HUES48 (cell line): ENCODE data around the gene LRSAM1.

Experiments
- H3K27ac ChIP-seq: one replicate; pipeline ENCODE4 v1.7.0; 2013; ENCODE audit warnings: low read depth, low read length, inconsistent platforms
- H3K27me3 ChIP-seq: 2 replicates; pipeline ENCODE4 v1.6.1; 2013; ENCODE audit warnings: mild to moderate bottlenecking, low read length; ENCODE audit not compliant: control insufficient read depth, insufficient read depth
- H3K36me3 ChIP-seq: 2 replicates; pipeline ENCODE4 v1.6.1; 2013; ENCODE audit warnings: low read length; ENCODE audit not compliant: control insufficient read depth, insufficient read depth
- H3K4me1 ChIP-seq: 2 replicates; pipeline ENCODE4 v1.6.1; 2013; ENCODE audit warnings: mild to moderate bottlenecking, low read length; ENCODE audit not compliant: control insufficient read depth, insufficient read depth
- H3K4me3 ChIP-seq: 2 replicates; pipeline ENCODE4 v1.5.1; 2013; ENCODE audit warnings: mild to moderate bottlenecking, low read depth, low read length
- H3K9ac ChIP-seq: 2 replicates; pipeline ENCODE4 v1.6.1; 2013; ENCODE audit warnings: mild to moderate bottlenecking, low read depth, low read length, moderate library complexity
- H3K9me3 ChIP-seq: 2 replicates; pipeline ENCODE4 v1.6.1; 2013; ENCODE audit warnings: low read length; ENCODE audit not compliant: control insufficient read depth, insufficient read depth

Gene LRSAM1

DNA sequence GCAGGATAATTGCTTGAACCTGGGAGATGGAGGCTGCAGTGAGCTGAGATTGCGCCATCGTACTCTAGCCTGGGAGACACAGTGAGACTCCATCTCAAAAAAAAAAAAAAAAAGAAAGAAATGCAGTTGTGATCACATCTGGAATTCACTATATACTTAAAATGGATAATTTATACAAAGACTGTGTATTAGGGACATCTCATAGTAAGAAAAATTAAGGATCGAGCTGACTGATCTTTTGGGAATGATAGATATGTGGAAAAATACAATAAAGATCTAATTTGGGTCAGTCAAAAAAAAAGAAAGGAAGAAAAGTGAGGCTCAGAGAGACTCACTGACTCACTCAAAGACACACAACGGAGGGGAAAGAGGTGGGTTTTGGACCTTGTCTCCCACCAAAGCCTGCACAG lies 87.5 kb downstream of the LRSAM1 start:
- Histone ChIP-seq H3K9me3 (no peaks in the 10 kb centered on the region), H3K9ac (no peak overlapping the region), H3K4me1 (peaks cover 14% of the 10 kb centered on the region), H3K27me3 (no peaks in the 10 kb centered on the region), H3K36me3 (no peaks in the 10 kb centered on the region), H3K27ac (no peak overlapping the region), H3K4me3 (no peak overlapping the region)

DNA sequence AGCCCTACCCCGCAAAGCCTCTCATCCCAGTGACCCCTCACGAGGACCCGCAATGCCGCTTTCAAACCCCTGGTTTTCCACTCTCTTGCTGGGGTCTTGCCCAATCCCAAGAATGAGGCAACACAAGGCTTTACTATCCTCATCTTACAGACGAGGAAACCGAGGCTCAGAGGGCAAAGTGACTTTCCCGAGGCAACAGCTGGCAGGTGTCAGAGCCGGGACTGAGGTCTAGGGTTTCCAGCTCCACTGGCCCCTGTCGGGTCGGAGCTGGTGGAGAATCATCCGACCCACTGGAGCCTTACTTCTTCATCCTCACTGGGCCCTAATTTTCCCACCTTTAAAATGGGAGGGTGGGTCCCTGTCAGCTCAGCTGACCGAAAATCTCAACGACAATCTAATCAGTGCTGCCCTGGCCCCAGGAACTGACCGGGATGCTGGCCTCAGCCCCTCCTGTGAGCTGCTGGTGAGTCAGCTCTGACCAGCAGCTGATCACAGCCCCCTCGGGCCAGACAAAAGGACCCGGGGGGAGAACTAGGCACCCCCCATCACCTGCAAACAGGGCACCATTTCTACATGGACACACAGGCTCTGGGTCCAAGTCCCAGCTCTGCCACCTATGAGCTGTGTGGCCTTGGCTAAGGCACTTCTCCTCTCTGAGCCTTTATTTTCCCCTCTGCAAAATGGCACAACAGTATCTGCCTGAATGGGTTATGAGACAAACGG lies 88.1 kb downstream of the LRSAM1 start:
- no peaks in the 10 kb centered on the region for H3K27me3 ChIP-seq
- H3K9ac ChIP-seq, result no peak overlapping the region

DNA sequence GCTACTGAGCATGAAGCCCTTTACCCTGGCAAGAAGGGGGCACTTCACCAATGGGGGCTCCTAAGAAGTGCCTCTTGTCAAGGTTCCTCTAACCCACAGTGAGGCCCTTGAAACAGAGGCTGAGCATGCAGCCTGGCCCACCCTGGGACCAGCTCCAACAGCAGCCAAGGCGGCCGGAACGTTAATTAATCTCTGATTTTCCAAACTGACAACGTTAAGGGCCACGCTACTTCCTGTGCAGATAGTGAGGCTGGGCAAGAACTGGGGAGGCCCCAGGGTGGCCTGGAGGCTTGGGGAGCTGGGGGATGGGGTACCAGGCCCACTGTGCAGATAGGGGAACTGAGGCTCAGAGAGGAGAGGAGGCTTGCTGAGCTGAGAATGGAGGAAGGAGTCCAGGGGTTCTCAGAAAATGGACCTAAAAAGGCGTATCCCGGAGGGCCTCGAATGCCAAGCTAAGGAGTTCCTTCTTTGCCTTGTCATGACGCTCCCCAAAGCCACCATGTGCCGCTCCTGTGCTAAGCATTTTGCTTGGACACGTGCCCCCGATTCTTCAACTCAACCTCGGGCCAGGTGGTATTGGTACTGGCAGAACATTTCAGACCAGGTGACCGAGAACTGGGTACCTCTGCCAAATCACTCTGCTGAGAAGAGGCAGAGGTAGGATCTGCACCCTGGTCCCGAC lies 88.8 kb downstream of the LRSAM1 start:
- Histone ChIP-seq H3K9me3 (no peaks in the 10 kb centered on the region), H3K27ac (no peak overlapping the region), H3K36me3 (no peaks in the 10 kb centered on the region), H3K9ac (no peak overlapping the region), H3K4me1 (peaks cover 14% of the 10 kb centered on the region), H3K27me3 (no peaks in the 10 kb centered on the region), H3K4me3 (no peak overlapping the region)

More for the DNA sequence above, 88.1 kb downstream of the LRSAM1 start:
- Histone ChIP-seq H3K27ac (no peak overlapping the region), H3K36me3 (no peaks in the 10 kb centered on the region), H3K4me3 (no peak overlapping the region), H3K4me1 (peaks cover 14% of the 10 kb centered on the region), H3K9me3 (no peaks in the 10 kb centered on the region)

DNA sequence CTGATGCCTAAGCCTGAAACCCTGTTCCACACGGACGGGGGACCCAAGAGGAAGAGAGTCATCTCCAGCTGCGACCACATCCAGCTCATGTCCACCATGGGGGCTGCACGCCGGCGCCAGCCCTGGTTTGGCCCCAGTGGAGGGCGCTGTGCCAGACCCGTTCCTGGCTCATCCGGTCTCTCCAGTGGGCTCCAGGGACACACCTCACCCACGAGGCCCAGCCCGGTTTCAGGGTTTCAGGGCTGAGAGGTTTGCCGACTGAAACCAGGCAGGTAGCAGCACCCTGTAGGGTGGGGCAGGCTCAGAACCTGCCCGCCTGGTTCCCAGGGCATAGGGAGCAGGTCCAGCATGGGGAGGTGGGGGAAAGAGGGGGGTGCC lies 89.3 kb downstream of the LRSAM1 start:
- Histone ChIP-seq H3K9ac (no peak overlapping the region), H3K4me3 (no peak overlapping the region), H3K27ac (no peak overlapping the region), H3K9me3 (no peaks in the 10 kb centered on the region), H3K36me3 (no peaks in the 10 kb centered on the region), H3K4me1 (peaks cover 14% of the 10 kb centered on the region), H3K27me3 (no peaks in the 10 kb centered on the region)

DNA sequence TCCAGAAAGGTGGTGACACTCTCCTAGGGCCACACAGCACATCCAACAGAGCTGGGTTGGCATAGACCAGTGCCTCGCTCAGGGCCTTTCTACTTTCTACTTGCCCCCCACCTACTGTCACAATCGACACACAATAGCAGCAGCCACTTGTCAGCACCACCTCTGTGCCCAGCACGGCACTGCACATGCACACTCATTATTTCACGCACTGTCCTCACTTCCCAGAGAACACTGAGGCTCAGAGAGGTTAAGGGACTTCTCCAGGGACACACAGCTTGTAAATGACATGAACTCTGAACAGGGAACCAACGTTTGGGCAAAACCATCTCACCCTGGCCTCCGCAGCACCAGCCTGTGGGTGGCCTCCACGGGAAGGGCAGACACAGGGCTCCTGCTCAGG lies 89.9 kb downstream of the LRSAM1 start:
- Histone ChIP-seq H3K9me3 (no peaks in the 10 kb centered on the region), H3K9ac (no peak overlapping the region), H3K36me3 (no peaks in the 10 kb centered on the region), H3K27ac (no peak overlapping the region), H3K27me3 (no peaks in the 10 kb centered on the region), H3K4me3 (no peak overlapping the region), H3K4me1 (peaks cover 14% of the 10 kb centered on the region)

DNA sequence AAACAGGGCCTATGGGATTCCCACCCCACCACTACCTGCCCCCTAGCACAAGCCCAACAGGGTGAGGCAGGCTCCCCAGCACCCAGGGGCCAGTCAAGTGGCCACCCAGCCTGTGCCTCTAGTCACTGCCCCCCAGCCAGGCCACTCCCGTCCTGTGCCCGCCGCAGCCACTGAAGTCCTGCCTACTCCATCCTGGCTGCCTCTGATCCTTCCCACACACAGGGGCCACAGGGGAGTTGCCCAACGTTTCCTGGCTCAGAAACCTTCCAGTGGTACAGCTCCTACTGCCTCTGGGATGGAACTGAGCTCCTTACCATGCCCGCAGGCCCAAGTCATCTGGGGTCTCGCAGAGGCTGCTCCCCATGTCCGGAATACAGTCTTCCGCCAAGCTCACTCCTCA lies 90.6 kb downstream of the LRSAM1 start:
- Histone ChIP-seq H3K9me3 (no peaks in the 10 kb centered on the region), H3K9ac (no peak overlapping the region), H3K27ac (no peak overlapping the region), H3K36me3 (no peaks in the 10 kb centered on the region), H3K27me3 (no peaks in the 10 kb centered on the region), H3K4me3 (no peak overlapping the region), H3K4me1 (peaks cover 13% of the 10 kb centered on the region)

DNA sequence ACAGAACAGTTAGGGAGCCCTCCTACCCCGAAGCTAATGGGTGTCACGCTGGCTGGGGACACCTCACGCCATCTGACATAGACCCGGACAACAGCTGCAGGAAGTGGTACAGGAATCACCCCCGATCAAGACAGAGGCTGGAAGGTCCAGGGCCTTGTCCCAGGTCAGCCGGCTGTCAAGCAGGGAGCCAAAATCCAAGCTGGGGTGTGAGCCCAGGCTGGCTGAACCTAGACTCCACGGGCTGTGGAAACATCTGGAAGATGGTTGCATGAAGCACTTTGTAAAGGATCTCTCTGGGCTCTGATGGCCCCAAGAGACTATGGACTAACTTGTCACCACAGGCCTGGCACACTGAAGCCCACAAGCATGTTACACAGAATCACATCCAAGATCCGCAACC lies 91.9 kb downstream of the LRSAM1 start:
- no peak overlapping the region; the same call in 1 of the 2 replicates for H3K9ac ChIP-seq
- no peaks in the 10 kb centered on the region for H3K9me3 ChIP-seq
- H3K4me3 ChIP-seq, result no peak overlapping the region
- no peak overlapping the region for H3K27ac ChIP-seq
- 0 out of 2 replicates have a peak, but pooled peaks cover under 1% of the 10 kb centered on the region for H3K4me1 ChIP-seq
- H3K27me3 ChIP-seq, result no peaks in the 10 kb centered on the region
- H3K36me3 ChIP-seq, result no peaks in the 10 kb centered on the region

DNA sequence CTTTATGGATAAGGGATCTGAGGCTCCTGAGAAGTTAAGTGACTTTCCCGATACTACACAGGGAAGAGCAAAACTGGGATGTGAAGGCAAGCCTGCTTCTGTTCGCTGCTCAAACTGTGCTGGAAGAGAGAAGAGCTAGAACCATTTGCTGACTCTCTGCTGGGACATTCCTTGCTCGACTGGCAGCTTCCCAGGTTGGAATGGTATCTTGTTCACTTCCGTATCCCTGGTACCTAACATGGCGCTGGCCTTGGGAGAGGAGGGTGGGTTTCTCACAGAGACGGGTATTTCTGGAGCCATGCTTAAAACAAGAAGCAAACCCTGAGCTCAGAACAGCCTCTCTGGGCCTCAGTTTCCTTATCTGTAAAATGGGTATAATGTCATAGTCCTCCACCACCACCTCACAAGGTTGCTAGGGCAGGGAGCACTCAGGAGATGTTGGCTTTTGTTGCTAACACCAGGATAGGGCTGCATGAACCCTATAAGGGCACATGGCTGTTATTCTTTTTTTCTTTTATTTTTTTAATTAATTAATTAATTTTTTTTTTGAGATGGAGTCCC lies 92.7 kb downstream of the LRSAM1 start:
- no peaks in the 10 kb centered on the region for H3K4me1 ChIP-seq

DNA sequence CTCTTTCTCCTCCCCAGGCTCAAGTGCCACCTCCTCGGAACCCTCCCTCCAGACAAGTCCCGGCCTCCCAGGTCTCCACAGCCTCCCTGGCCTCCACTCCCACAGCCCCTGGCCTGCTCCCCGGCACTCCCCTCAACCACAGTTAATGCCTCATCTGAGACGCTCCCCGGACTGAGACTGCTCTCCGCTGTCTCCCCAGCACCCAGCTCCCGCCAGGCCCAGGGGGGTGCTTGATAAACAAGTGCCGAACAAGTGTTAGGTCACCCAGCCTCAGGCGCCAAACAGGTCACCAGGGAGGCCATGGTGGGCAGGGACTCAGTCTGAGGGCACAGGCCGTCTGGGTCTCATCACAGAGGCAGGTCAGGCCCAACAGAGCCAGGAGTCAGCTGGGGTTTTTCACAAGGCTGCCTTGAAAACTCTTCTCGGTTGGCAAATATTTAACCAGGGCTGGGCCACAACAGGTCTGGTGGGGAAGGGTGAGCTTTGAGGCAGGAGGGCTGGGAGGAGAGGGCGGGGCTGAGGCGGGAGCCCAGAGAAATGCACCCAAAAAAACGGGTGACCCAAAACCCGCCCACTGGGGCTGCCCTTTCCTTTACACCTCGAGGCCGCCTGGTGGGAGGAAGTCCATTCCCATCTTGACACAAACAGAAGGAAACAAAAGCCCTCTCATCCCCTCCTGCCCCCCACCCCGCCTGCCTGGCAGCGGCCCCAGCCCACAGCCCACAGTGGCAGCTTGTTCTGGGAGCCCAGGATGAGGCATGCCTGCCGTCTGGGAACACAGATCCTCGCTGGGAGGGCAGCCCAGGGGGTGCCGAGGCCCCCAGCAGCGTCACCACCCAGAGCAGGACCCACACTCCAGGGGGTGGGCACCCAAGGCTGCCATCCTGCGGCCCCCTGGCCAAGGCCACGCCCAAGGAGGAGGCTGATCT lies 94.2 kb downstream of the LRSAM1 start:
- Histone ChIP-seq H3K27me3 (no peaks in the 10 kb centered on the region), H3K9ac (no peak overlapping the region), H3K9me3 (no peaks in the 10 kb centered on the region), H3K27ac (peak overlapping the region; percentile 46), H3K4me3 (no peak overlapping the region), H3K4me1 (no peaks in the 10 kb centered on the region), H3K36me3 (no peaks in the 10 kb centered on the region)

More for the DNA sequence above, 92.7 kb downstream of the LRSAM1 start:
- no peaks in the 10 kb centered on the region for H3K27me3 ChIP-seq
- no peak overlapping the region for H3K9ac ChIP-seq
- H3K27ac ChIP-seq, result no peak overlapping the region
- no peak overlapping the region for H3K4me3 ChIP-seq
- H3K9me3 ChIP-seq, result no peaks in the 10 kb centered on the region
- H3K36me3 ChIP-seq, result no peaks in the 10 kb centered on the region

DNA sequence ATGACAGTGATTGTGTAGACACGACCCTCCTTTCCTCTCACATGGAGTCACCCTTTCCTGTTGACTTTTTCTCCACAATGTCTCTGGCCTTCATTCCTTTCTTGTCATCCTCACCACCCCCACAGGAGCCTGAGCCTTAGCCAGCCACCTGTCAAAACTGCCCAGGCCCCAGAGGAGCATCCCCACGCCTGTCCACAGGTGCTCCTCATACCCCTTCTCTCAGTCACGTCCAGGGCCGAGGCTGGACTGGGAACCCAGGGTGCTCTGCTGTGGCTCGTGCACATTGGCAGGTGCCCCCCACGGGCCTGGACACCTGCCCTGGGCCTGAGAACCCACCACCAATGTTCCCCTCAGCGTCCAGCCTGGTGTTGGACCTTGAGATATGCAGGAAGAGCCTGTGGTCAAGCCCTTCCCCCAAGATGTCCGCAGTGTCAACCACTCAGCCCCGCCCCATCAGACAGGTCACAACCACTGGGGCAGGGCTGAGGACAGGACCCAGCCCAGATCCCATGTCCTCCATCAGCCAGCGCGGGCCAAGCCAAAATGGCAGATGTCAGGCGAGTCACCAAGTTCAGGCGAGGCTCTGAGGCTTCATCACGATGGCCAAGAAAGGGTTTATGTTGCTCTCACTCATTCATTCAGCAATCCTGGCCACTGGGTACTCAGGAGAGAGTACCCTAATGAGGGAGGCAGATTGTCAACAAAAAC lies 95.0 kb downstream of the LRSAM1 start:
- Histone ChIP-seq H3K27ac (no peak overlapping the region), H3K4me1 (no peaks in the 10 kb centered on the region), H3K9me3 (no peaks in the 10 kb centered on the region), H3K9ac (no peak overlapping the region), H3K36me3 (no peaks in the 10 kb centered on the region), H3K4me3 (no peak overlapping the region), H3K27me3 (no peaks in the 10 kb centered on the region)
